ENCODE results near the gene CCDC57. TPM values are rescaled to one million over a fixed set of nuclear protein-coding genes. Genes with fewer than 3 reads are reported as not detected.

The CCDC57 gene
- polyA plus RNA-seq, 1 donor (not counting 4 experiments of a cell fraction or from before 2014, with no cell fraction given), result 19.2 TPM

DNA sequence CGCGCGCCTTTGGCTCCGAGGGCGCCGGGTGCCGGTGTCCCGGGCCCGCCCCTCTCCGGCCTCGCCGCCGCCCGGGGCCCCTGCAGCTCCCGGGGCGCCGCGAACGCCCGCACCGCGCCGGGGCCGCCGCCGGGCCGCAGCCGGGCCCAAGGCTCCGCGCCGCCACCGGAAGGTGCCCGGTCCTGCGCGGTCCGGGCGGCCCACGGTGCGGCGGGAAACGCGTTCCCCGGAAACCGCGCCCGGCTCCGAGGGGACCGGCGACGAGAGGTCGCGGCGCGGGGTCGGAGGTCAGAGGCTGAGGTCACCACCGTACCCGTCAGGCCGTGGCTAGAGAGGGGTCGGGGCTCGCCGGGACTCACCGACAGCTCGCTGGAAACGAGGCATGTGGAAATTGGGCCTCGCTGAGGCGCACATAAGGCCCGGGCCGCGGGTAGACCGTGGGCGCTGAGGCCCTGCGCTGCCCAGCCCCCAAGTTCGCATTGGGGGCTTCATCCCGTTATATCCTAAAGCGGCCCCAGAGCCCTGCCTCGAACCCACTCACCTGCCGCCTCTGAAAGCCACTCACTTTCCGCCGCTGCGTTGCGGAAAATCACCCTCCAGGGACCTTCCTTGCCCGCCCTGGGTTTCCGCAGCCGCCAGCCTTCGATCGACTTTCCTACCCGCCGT lies 146.9 kb downstream of the CCDC57 start, which contains the start of gene DUS1L:
TSS of gene DUS1L (minus strand) at position 167 of the 666 bp plus-strand sequence. CDS start 745 bp downstream, outside the sequence.
- H3K9me1 ChIP-seq (ENCODE audit: control insufficient read depth, extremely low read depth, insufficient read depth, low read length), result no peaks in the 10 kb centered on the region
- dilution Hi-C loops (cut with MboI; ENCODE audit: extremely low pct_ligation_motif_present, low sequenced_read_pairs), result no loop called here
- H4K20me1 ChIP-seq (ENCODE audit: control insufficient read depth, extremely low read depth, insufficient read depth, low read length), result peaks cover 9% of the 10 kb centered on the region
- peaks cover 12 to 16% of the 10 kb centered on the region in 2 experiments for H3K36me3 ChIP-seq (ENCODE audit: control insufficient read depth in 2 of 2, extremely low read depth in 1 of 2, insufficient read depth in 2 of 2, low read length in 2 of 2)
- peak within 1 kb of the TSS; percentile 83 for H3K9ac ChIP-seq (ENCODE audit: control insufficient read depth, extremely low read depth, insufficient read depth, low read length)
- H3K4me2 ChIP-seq (ENCODE audit: control insufficient read depth, extremely low read depth, insufficient read depth, low read depth, low read length), result peak within 1 kb of the TSS; percentile 93
- H2AFZ ChIP-seq (ENCODE audit: control insufficient read depth, low read length), result peak within 1 kb of the TSS; percentile 97
- H3K79me2 ChIP-seq (ENCODE audit: control insufficient read depth, insufficient read depth, low read length), result peaks cover 20% of the 10 kb centered on the region
- TF ChIP-seq EZH2 (IDR thresholded peaks at IDR 0.05; ENCODE audit: low read length), result no peak
- no peak for TF ChIP-seq CTCF (optimal IDR thresholded peaks at IDR 0.05 in 1 of 3, IDR thresholded peaks at IDR 0.05 in 1 of 3, conservative IDR thresholded peaks at IDR 0.05 in 1 of 3; ENCODE audit: extremely low read depth in 1 of 3, insufficient read depth in 2 of 3, low read length in 3 of 3)
- H3K27me3 ChIP-seq (ENCODE audit: control insufficient read depth, extremely low read depth, insufficient read depth, low read length), result no peaks in the 10 kb centered on the region
- peak within 1 kb of the TSS; percentile 52 for H3K27ac ChIP-seq (ENCODE audit: control insufficient read depth, insufficient read depth, low read length)
- H3K4me1 ChIP-seq (ENCODE audit: control insufficient read depth, extremely low read depth, insufficient read depth, low read length), result peaks cover 13% of the 10 kb centered on the region
- no peaks in the 10 kb centered on the region for H3K9me3 ChIP-seq (ENCODE audit: control insufficient read depth, low read depth, low read length)
- H3K4me3 ChIP-seq (ENCODE audit: control insufficient read depth in 2 of 3, extremely low read depth in 1 of 3, insufficient read depth in 2 of 3, low read depth in 1 of 3, low read length in 3 of 3), result peak within 1 kb of the TSS; percentile 78 to 84 (median 84)
- FAIRE-seq, result no peak
- no peak for DNase-seq (ENCODE audit: low read depth, low spot score)

GRCh38 chr17:82065193-82065637 lies 147.4 kb downstream of the CCDC57 start:
- H3K4me1 ChIP-seq (ENCODE audit: control insufficient read depth, extremely low read depth, insufficient read depth, low read length), result peaks cover 13% of the 10 kb centered on the region
- FAIRE-seq, result no peak
- dilution Hi-C loops (cut with MboI; ENCODE audit: extremely low pct_ligation_motif_present, low sequenced_read_pairs), result no loop called here

More at GRCh38 chr17:82065193-82065637, 147.4 kb downstream of the CCDC57 start:
- H3K27ac ChIP-seq (ENCODE audit: control insufficient read depth, insufficient read depth, low read length), result peak overlapping the region; percentile 52
- peak overlapping the region; percentile 78 to 84 (median 84) for H3K4me3 ChIP-seq (ENCODE audit: control insufficient read depth in 2 of 3, extremely low read depth in 1 of 3, insufficient read depth in 2 of 3, low read depth in 1 of 3, low read length in 3 of 3)
- no peak for DNase-seq (ENCODE audit: low read depth, low spot score)
- H3K4me2 ChIP-seq (ENCODE audit: control insufficient read depth, extremely low read depth, insufficient read depth, low read depth, low read length), result peak overlapping the region; percentile 93
- H3K9me3 ChIP-seq (ENCODE audit: control insufficient read depth, low read depth, low read length), result no peaks in the 10 kb centered on the region
- peak overlapping the region; percentile 83 for H3K9ac ChIP-seq (ENCODE audit: control insufficient read depth, extremely low read depth, insufficient read depth, low read length)
- no peaks in the 10 kb centered on the region for H3K27me3 ChIP-seq (ENCODE audit: control insufficient read depth, extremely low read depth, insufficient read depth, low read length)
- peaks cover 9% of the 10 kb centered on the region for H4K20me1 ChIP-seq (ENCODE audit: control insufficient read depth, extremely low read depth, insufficient read depth, low read length)
- TF ChIP-seq EZH2 (IDR thresholded peaks at IDR 0.05; ENCODE audit: low read length) (no peak), CTCF (optimal IDR thresholded peaks at IDR 0.05 in 1 of 3, IDR thresholded peaks at IDR 0.05 in 1 of 3, conservative IDR thresholded peaks at IDR 0.05 in 1 of 3; ENCODE audit: extremely low read depth in 1 of 3, insufficient read depth in 2 of 3, low read length in 3 of 3) (no peak)
- peak overlapping the region; percentile 5 for H2AFZ ChIP-seq (ENCODE audit: control insufficient read depth, low read length)
- H3K9me1 ChIP-seq (ENCODE audit: control insufficient read depth, extremely low read depth, insufficient read depth, low read length), result no peaks in the 10 kb centered on the region
- peaks cover 20% of the 10 kb centered on the region for H3K79me2 ChIP-seq (ENCODE audit: control insufficient read depth, insufficient read depth, low read length)
- H3K36me3 ChIP-seq (ENCODE audit: control insufficient read depth in 2 of 2, extremely low read depth in 1 of 2, insufficient read depth in 2 of 2, low read length in 2 of 2), result peaks cover 16 to 17% of the 10 kb centered on the region in 2 experiments

Measured in keratinocyte (primary cell).